ENCODE data around the gene CPEB4. TPM values are rescaled to one million over a fixed set of nuclear protein-coding genes. Genes with fewer than 3 reads are reported as not detected.

Gene CPEB4
- total and polyA plus RNA-seq, 9 of the 15 experiments (the other 6 are each of a cell fraction or from before 2014, with no cell fraction given), result 7.4 to 21.3 (median 12.4) TPM

GRCh38 chr5:173917788-173918786, 29.9 kb downstream of the CPEB4 start:
- peak overlapping the region; percentile 55 to 88; a peak in 3 of 4 replicates for H3K9ac ChIP-seq (ENCODE audit: insufficient read depth in 1 of 2, low read depth in 2 of 2, low read length in 2 of 2)
- TF ChIP-seq ARNT (IDR thresholded peaks at IDR 0.05) (peak; percentile 34 to 93; a peak in 3 of 4 replicates), MAZ (CRISPR knock-in tag; conservative IDR thresholded peaks at IDR 0.05 in 1 of 2, IDR thresholded peaks at IDR 0.05 in 1 of 2) (no peak), ARID3A (IDR thresholded peaks at IDR 0.05; ENCODE audit: borderline replicate concordance, low read depth, low read length) (peak; percentile 67; the same call in 1 of the 2 replicates), SIX5 (IDR thresholded peaks at IDR 0.05; ENCODE audit: borderline replicate concordance in 1 of 2, insufficient read depth in 1 of 2, low read depth in 1 of 2, low read length in 2 of 2) (peak in 1 of 2 experiments; percentile 56; a peak in 2 of 4 replicates), NR2F6 (CRISPR knock-in tag; IDR thresholded peaks at IDR 0.05) (no peak), MAFF (IDR thresholded peaks at IDR 0.05; ENCODE audit: low read length) (peak; percentile 79)
- TF ChIP-seq, protein P1, sequence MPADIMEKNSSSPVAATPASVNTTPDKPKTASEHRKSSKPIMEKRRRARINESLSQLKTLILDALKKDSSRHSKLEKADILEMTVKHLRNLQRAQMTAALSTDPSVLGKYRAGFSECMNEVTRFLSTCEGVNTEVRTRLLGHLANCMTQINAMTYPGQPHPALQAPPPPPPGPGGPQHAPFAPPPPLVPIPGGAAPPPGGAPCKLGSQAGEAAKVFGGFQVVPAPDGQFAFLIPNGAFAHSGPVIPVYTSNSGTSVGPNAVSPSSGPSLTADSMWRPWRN (IDR thresholded peaks at IDR 0.05; ENCODE audit: low read depth), result 0 out of 2 replicates have a peak, but pooled peaks have one; percentile 18
- TF ChIP-seq, protein P2, sequence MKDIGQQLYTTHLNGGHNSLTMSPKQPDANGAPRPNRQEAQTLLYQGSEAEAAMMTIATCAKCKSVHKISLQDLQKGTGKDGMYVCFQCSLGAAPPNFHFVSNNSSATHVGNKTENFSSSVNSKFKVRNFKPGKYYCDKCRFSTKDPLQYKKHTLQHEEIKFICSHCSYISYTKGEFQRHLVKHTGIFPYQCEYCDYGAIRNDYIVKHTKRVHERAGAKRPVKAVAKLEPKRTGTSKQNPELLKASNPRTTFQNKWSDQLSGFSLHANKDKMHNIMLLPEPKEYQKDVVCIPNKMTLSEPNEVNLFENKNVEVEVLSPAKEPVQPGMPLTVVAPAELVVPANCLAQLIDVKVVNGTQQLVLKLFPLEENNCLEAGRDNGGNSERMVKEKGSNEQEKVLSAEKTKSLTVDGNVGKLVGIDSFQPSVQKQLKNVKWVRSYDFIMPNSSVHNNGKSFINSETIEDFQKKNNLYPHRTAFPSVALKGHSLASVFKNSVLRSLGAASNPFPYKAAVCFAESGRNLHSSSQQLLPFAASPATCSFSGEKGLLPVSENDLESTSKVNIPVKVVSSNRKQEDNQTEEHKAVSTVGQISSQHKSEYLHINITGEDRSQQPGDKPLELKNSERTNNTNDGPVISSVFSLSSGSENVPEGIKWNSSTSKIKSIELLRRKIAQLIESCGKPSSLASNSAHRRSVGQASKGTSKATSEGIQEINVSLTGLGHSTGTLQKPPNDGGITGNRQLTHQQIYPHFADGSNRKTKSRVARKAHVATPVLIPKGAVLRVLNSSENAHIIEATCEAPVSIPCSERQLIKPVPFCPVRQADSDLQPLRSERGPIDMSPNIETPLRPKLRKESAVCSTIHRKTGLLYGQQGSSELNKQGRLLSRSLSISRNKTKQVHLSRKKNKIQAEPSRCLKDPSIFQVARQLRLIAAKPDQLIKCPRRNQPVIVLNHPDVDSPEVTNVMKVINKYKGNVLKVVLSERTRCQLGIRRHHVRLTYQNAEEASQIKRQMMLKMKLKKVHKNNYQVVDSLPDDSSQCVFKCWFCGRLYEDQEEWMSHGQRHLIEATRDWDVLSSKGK (CRISPR knock-in tag; IDR thresholded peaks at IDR 0.05), result no peak
- TF ChIP-seq, protein P3, sequence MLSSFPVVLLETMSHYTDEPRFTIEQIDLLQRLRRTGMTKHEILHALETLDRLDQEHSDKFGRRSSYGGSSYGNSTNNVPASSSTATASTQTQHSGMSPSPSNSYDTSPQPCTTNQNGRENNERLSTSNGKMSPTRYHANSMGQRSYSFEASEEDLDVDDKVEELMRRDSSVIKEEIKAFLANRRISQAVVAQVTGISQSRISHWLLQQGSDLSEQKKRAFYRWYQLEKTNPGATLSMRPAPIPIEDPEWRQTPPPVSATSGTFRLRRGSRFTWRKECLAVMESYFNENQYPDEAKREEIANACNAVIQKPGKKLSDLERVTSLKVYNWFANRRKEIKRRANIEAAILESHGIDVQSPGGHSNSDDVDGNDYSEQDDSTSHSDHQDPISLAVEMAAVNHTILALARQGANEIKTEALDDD (IDR thresholded peaks at IDR 0.05), result peak; percentile 63

More at GRCh38 chr5:173917788-173918786, 29.9 kb downstream of the CPEB4 start:
- BruUV-seq (replicated peaks), result TSS peak; percentile 66
- H3K36me3 ChIP-seq (ENCODE audit: control insufficient read depth, insufficient read depth, low read length), result peaks cover 29% of the 10 kb centered on the region
- WGBS (ENCODE audit: insufficient coverage, low coverage, missing lambda C conversion rate), result 1% methylated on average over 19 of the region's 19 CpGs
- intact Hi-C loops (cut with micrococcal nuclease), result loop anchor here (2.0 kb wide), 1 partner anchor 27 kb away; no protein-coding TSS in a partner anchor
- DNase-seq (ENCODE audit: extremely low read depth in 1 of 4, low spot score in 3 of 4) (peak; percentile 52 to 85 (median 66)), FAIRE-seq (peak; percentile 86), ATAC-seq (peak; percentile 90)
- POLR2A ChIA-PET, result interaction anchor here (0.7 to 2.3 kb wide), 13 partner anchors 10 to 590 kb away, joined by 3 to 10 read pairs (median 3); partner anchors contain the start of genes BOD1 and STC2
- H3K27ac ChIP-seq (ENCODE audit: extremely low read depth, low read depth, low read length), result peak overlapping the region; percentile 94
- no peaks in the 10 kb centered on the region for H3K9me3 ChIP-seq (replicated peaks; ENCODE audit: control insufficient read depth, insufficient read depth, low read depth, low read length)
- no peaks in the 10 kb centered on the region for H3K27me3 ChIP-seq (ENCODE audit: control insufficient read depth in 2 of 2, insufficient read depth in 2 of 2, low read length in 2 of 2)
- no peaks in the 10 kb centered on the region for H3K9me1 ChIP-seq (ENCODE audit: control insufficient read depth, insufficient read depth, low read length)
- H3K4me3 ChIP-seq, result peak overlapping the region; percentile 44
- CTCF ChIA-PET (ENCODE audit: low intra/inter-chr PET ratio), result no interaction called here
- peak overlapping the region; percentile 87 for H2AFZ ChIP-seq (ENCODE audit: low read depth, low read length)
- no peaks in the 10 kb centered on the region; the same call in 1 of the 2 replicates for H4K20me1 ChIP-seq (replicated peaks; ENCODE audit: control insufficient read depth, insufficient read depth, low read length)
- in situ Hi-C loops (cut with MboI), result no loop called here
- peak overlapping the region; percentile 83 for H3K4me2 ChIP-seq (ENCODE audit: insufficient read depth, low read length)
- peaks cover 0 to 28% of the 10 kb centered on the region in 2 experiments; a peak in 3 of 5 replicates for H3K4me1 ChIP-seq (replicated peaks in 1 of 2; ENCODE audit: control insufficient read depth in 2 of 2, insufficient read depth in 2 of 2, low read length in 2 of 2)
- peaks cover 65% of the 10 kb centered on the region for H3K79me2 ChIP-seq (ENCODE audit: control insufficient read depth, insufficient read depth, low read length)
